Measurements from ENCODE around the gene JAZF1.

The JAZF1 gene

GRCh38 chr7:28105234-28105633 lies 75.4 kb downstream of the JAZF1 start:
- Histone ChIP-seq H4K20me1 (ENCODE audit: insufficient read depth, low read length) (no peaks in the 10 kb centered on the region), H3K27me3 (replicated peaks; ENCODE audit: insufficient read depth, low read length) (no peaks in the 10 kb centered on the region), H3K4me1 (ENCODE audit: low read length) (no peaks in the 10 kb centered on the region), H3K9ac (ENCODE audit: low read length) (no peak overlapping the region), H3F3A (ENCODE audit: insufficient read depth, low read length) (no peaks in the 10 kb centered on the region), H3K79me2 (ENCODE audit: low read length) (no peaks in the 10 kb centered on the region), H3K27ac (ENCODE audit: low read length) (no peak overlapping the region), H3K9me2 (replicated peaks; ENCODE audit: insufficient read depth, low read length) (no peaks in the 10 kb centered on the region), H3K36me3 (replicated peaks; ENCODE audit: insufficient read depth, low read length) (no peaks in the 10 kb centered on the region), H2AFZ (ENCODE audit: low read length) (no peak overlapping the region), H3K9me3 (replicated peaks; ENCODE audit: insufficient read depth, low read length) (no peaks in the 10 kb centered on the region), H3K4me3 (ENCODE audit: low read length) (no peak overlapping the region), H3K4me2 (ENCODE audit: low read depth, low read length) (no peak overlapping the region)
- TF ChIP-seq EZH2 (optimal IDR thresholded peaks at IDR 0.05; ENCODE audit: low read depth, low read length) (no peak), CTCF (IDR thresholded peaks at IDR 0.05; ENCODE audit: low read length) (no peak), EZH2phosphoT487 (IDR thresholded peaks at IDR 0.05; ENCODE audit: low read length) (no peak)
- no peak for DNase-seq

- TF ChIP-seq CTCF (IDR thresholded peaks at IDR 0.05; ENCODE audit: low read length), result no peak
- no peak for TF ChIP-seq EZH2phosphoT487 (IDR thresholded peaks at IDR 0.05; ENCODE audit: low read length)
- TF ChIP-seq EZH2 (optimal IDR thresholded peaks at IDR 0.05; ENCODE audit: low read depth, low read length), result no peak
- Histone ChIP-seq H3K9me3 (replicated peaks; ENCODE audit: insufficient read depth, low read length) (no peaks in the 10 kb centered on the region), H3K27me3 (replicated peaks; ENCODE audit: insufficient read depth, low read length) (no peaks in the 10 kb centered on the region), H3K4me2 (ENCODE audit: low read depth, low read length) (no peak overlapping the region), H3K36me3 (replicated peaks; ENCODE audit: insufficient read depth, low read length) (no peaks in the 10 kb centered on the region), H3K4me3 (ENCODE audit: low read length) (no peak overlapping the region), H3K79me2 (ENCODE audit: low read length) (no peaks in the 10 kb centered on the region), H3K9ac (ENCODE audit: low read length) (no peak overlapping the region), H3F3A (ENCODE audit: insufficient read depth, low read length) (no peaks in the 10 kb centered on the region), H4K20me1 (ENCODE audit: insufficient read depth, low read length) (no peaks in the 10 kb centered on the region), H3K9me2 (replicated peaks; ENCODE audit: insufficient read depth, low read length) (no peaks in the 10 kb centered on the region), H3K4me1 (ENCODE audit: low read length) (no peaks in the 10 kb centered on the region), H3K27ac (ENCODE audit: low read length) (no peak overlapping the region), H2AFZ (ENCODE audit: low read length) (no peak overlapping the region)
- DNase-seq, result no peak
Measured at GRCh38 chr7:28104811-28105210, 75.8 kb downstream of the JAZF1 start.

GRCh38 chr7:28104041-28104541 lies 76.5 kb downstream of the JAZF1 start:
- Histone ChIP-seq H4K20me1 (ENCODE audit: insufficient read depth, low read length) (no peaks in the 10 kb centered on the region), H3K9me2 (replicated peaks; ENCODE audit: insufficient read depth, low read length) (no peaks in the 10 kb centered on the region), H3K4me1 (ENCODE audit: low read length) (no peaks in the 10 kb centered on the region), H3F3A (ENCODE audit: insufficient read depth, low read length) (no peaks in the 10 kb centered on the region), H2AFZ (ENCODE audit: low read length) (no peak overlapping the region), H3K79me2 (ENCODE audit: low read length) (no peaks in the 10 kb centered on the region), H3K27me3 (replicated peaks; ENCODE audit: insufficient read depth, low read length) (no peaks in the 10 kb centered on the region), H3K4me3 (ENCODE audit: low read length) (no peak overlapping the region), H3K9ac (ENCODE audit: low read length) (no peak overlapping the region), H3K27ac (ENCODE audit: low read length) (no peak overlapping the region), H3K9me3 (replicated peaks; ENCODE audit: insufficient read depth, low read length) (no peaks in the 10 kb centered on the region), H3K36me3 (replicated peaks; ENCODE audit: insufficient read depth, low read length) (no peaks in the 10 kb centered on the region), H3K4me2 (ENCODE audit: low read depth, low read length) (no peak overlapping the region)
- no peak for TF ChIP-seq EZH2phosphoT487 (IDR thresholded peaks at IDR 0.05; ENCODE audit: low read length)
- no peak for TF ChIP-seq EZH2 (optimal IDR thresholded peaks at IDR 0.05; ENCODE audit: low read depth, low read length)
- no peak for TF ChIP-seq CTCF (IDR thresholded peaks at IDR 0.05; ENCODE audit: low read length)
- DNase-seq, result no peak

All from MM.1S (cell line).